Esophagus squamous epithelium (tissue), 5 donors: ENCODE measurements around the gene PPFIBP1. TPM values are rescaled to one million over a fixed set of nuclear protein-coding genes. Genes with fewer than 3 reads are reported as not detected.

Experiments
- DNase-seq: peaks from one replicate; lab custom pipeline; 2025; lab: John Stamatoyannopoulos, UW
- H3K27ac ChIP-seq, 4 donors: fragments of 200-600 bp; sonication (generic); one replicate each; pipeline ENCODE4 v1.5.1; 2016 to 2019; ENCODE audit warnings: mild to moderate bottlenecking in 1 of 4
- H3K27me3 ChIP-seq, 4 donors: fragments of 200-600 bp; sonication (generic); 1 replicate in 3 of 4; 2 replicates in 1 of 4; pipeline versions ENCODE4 v1.5.1 to v1.6.0; 2017 to 2021; ENCODE audit warnings: antibody characterized with exemption in 1 of 4
- H3K36me3 ChIP-seq, 3 donors: fragments of 200-600 bp; sonication (generic); one replicate each; pipeline ENCODE4 v1.5.1; 2016 to 2019
- H3K4me1 ChIP-seq, 3 donors: fragments of 200-600 bp; sonication (generic); one replicate each; pipeline ENCODE4 v1.5.1; 2017 to 2019
- H3K4me3 ChIP-seq, 4 donors: fragments of 200-600 bp; sonication (generic); 1 replicate in 3 of 4; 2 replicates in 1 of 4; pipeline ENCODE4 v1.5.1; 2016 to 2019; ENCODE audit warnings: mild to moderate bottlenecking in 2 of 4, moderate library complexity in 1 of 4
- H3K9me3 ChIP-seq, 3 donors: fragments of 200-600 bp; sonication (generic); one replicate each; pipeline ENCODE4 v1.5.1; 2016 to 2019
- CTCF ChIP-seq, 6 experiments: fragments of 450-650 bp in 4 of 6; fragments of 200-600 bp in 2 of 6; sonication (generic) in 2 of 6; IDR thresholded peaks; one replicate each; pipeline ENCODE4 v1.5.1; 2016 to 2019; ENCODE audit warnings: antibody characterized with exemption in 6 of 6, mild to moderate bottlenecking in 4 of 6, moderate library complexity in 4 of 6
- POLR2A ChIP-seq, 4 donors: fragments of 450-650 bp; IDR thresholded peaks; one replicate each; pipeline ENCODE4 v1.6.1; 2017; ENCODE audit warnings: antibody characterized with exemption in 4 of 4, mild to moderate bottlenecking in 4 of 4, moderate library complexity in 3 of 4
- WGBS, 2 donors: methylation state at CpG; one replicate each; pipeline ENCODE4 v1.1.5; 2018; 5-methylcytosine and 5-hydroxymethylcytosine counted together
- intact Hi-C: fragments of 100-400 bp; cut with DNase I; formaldehyde crosslinking; loops from one replicate; pipeline ENCODE4 v1.15.0; 2022
- total RNA-seq, 4 donors: library from RNA; depleted of rRNA; stranded (reverse); fragments of >200 nt; gene quantifications; one replicate each; pipeline ENCODE4 v1.1.0, GENCODE V29; 2016
- donor health status: DM: yes; HTN: yes; CAD: no.

The PPFIBP1 gene
- total RNA-seq, 4 donors from 2014 or later: 41.9 to 62.6 (median 46.7) TPM

GRCh38 chr12:27555925-27556778, 32.1 kb downstream of the PPFIBP1 start:
- H3K27me3 ChIP-seq: no peaks in the 10 kb centered on the region
- intact Hi-C loops: no loop called here
- peak overlapping the region in 1 of 4 donors; percentile 34 for H3K4me3 ChIP-seq
- WGBS, 2 donors: 12 to 37% methylated on average over 6 of the region's 6 CpGs
- peak overlapping the region; percentile 70 to 83 (median 76) for H3K27ac ChIP-seq
- peaks cover 10 to 88% (median 42%) of the 10 kb centered on the region in 3 donors for H3K4me1 ChIP-seq
- H3K9me3 ChIP-seq: no peaks in the 10 kb centered on the region
- TF ChIP-seq CTCF (IDR thresholded peaks at IDR 0.05) (no peak), POLR2A (IDR thresholded peaks at IDR 0.05) (no peak)
- DNase-seq: no peak
- H3K36me3 ChIP-seq: no peaks in the 10 kb centered on the region

- TF ChIP-seq CTCF (IDR thresholded peaks at IDR 0.05) (no peak), POLR2A (IDR thresholded peaks at IDR 0.05) (no peak)
- Histone ChIP-seq H3K4me1 (peaks cover 6 to 71% (median 35%) of the 10 kb centered on the region in 3 donors), H3K27ac (peak overlapping the region in 1 of 4 donors; percentile 24), H3K27me3 (no peaks in the 10 kb centered on the region), H3K9me3 (no peaks in the 10 kb centered on the region), H3K4me3 (no peak overlapping the region), H3K36me3 (no peaks in the 10 kb centered on the region)
- no peak for DNase-seq
- intact Hi-C loops: no loop called here
- WGBS, 2 donors: 60 to 68% methylated on average over 2 of the region's 2 CpGs
Measured at GRCh38 chr12:27560126-27560525, 36.1 kb downstream of the PPFIBP1 start.

GRCh38 chr12:27561535-27562350, 37.7 kb downstream of the PPFIBP1 start:
- peak overlapping the region in 1 of 4 donors; percentile 21 for H3K27ac ChIP-seq

GRCh38 chr12:27564612-27565213, 40.7 kb downstream of the PPFIBP1 start:
- peak overlapping the region in 2 of 4 donors; percentile 12 to 31 for H3K4me3 ChIP-seq
- WGBS, 2 donors: 36 to 44% methylated on average over 9 of the region's 9 CpGs
- H3K27ac ChIP-seq: peak overlapping the region; percentile 26 to 66 (median 62)
- no peaks in the 10 kb centered on the region for H3K36me3 ChIP-seq
- no peaks in the 10 kb centered on the region for H3K27me3 ChIP-seq
- intact Hi-C loops: no loop called here
- TF ChIP-seq CTCF (IDR thresholded peaks at IDR 0.05): no peak
- no peak for TF ChIP-seq POLR2A (IDR thresholded peaks at IDR 0.05)
- no peaks in the 10 kb centered on the region for H3K9me3 ChIP-seq
- peaks cover 6 to 40% (median 12%) of the 10 kb centered on the region in 3 donors for H3K4me1 ChIP-seq
- no peak for DNase-seq

More at GRCh38 chr12:27561535-27562350, 37.7 kb downstream of the PPFIBP1 start:
- Histone ChIP-seq H3K4me1 (peaks cover 6 to 61% (median 20%) of the 10 kb centered on the region in 3 donors), H3K36me3 (no peaks in the 10 kb centered on the region), H3K9me3 (no peaks in the 10 kb centered on the region), H3K27me3 (no peaks in the 10 kb centered on the region), H3K4me3 (no peak overlapping the region)
- 46 to 60% methylated on average over 6 of the region's 6 CpGs for WGBS, 2 donors
- no peak for TF ChIP-seq POLR2A (IDR thresholded peaks at IDR 0.05)
- TF ChIP-seq CTCF (IDR thresholded peaks at IDR 0.05): no peak
- intact Hi-C loops: no loop called here
- DNase-seq: no peak
